ENCODE results near the gene WDR55. TPM values are rescaled to one million over a fixed set of nuclear protein-coding genes. Genes with fewer than 3 reads are reported as not detected.

WDR55 gene
- total RNA-seq, 1 donor from 2014 or later: 28.8 TPM

DNA sequence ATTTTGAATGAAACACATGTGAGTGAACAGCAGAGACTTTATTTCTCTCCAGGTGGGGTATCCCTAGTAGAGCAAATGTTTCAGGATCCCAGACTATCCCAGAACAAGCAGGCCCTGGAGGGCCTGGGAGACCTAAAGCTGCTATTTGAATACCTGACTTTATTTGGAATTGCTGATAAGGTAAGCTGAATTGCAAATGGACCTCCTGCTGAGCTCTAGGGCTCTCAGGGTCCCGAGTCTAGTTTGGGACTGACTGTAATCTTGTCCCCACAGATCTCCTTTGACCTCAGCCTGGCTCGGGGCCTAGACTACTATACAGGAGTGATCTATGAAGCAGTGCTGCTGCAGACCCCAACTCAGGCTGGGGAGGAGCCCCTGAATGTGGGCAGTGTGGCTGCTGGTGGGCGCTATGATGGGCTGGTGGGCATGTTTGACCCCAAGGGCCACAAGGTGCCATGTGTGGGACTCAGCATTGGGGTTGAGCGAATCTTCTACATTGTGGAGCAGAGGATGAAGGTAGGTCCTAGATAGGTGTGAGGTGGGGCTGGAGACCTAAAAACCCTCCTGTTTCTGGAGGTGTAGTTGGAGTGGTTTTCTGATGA, 32.3 kb downstream of the WDR55 start:
- Histone ChIP-seq H2AFZ (ENCODE audit: low read depth, low read length) (no peak overlapping the region), H3K79me2 (ENCODE audit: insufficient read depth, low read length) (peaks cover 59% of the 10 kb centered on the region), H3K27ac (ENCODE audit: low read depth, low read length) (no peak overlapping the region), H3K27me3 (ENCODE audit: insufficient read depth, low read length) (no peaks in the 10 kb centered on the region), H3K4me1 (ENCODE audit: insufficient read depth, low read length) (peaks cover 14% of the 10 kb centered on the region), H3K4me3 (ENCODE audit: insufficient read depth, low read depth, low read length) (no peak overlapping the region), H3K36me3 (ENCODE audit: insufficient read depth, low read length) (peaks cover 54% of the 10 kb centered on the region), H3K9ac (ENCODE audit: low read length) (no peak overlapping the region), H3K9me3 (ENCODE audit: insufficient read depth, low read depth, low read length) (no peaks in the 10 kb centered on the region), H3K4me2 (ENCODE audit: low read length) (no peak overlapping the region), H4K20me1 (ENCODE audit: insufficient read depth, low read length) (peaks cover 35% of the 10 kb centered on the region)
- no peak for FAIRE-seq
- Mint-ChIP-seq H3K27me3 (ENCODE audit: low read depth, unreplicated experiment) (no peaks in the 10 kb centered on the region), H3K4me1 (ENCODE audit: low read depth, unreplicated experiment) (peaks cover 26% of the 10 kb centered on the region), H3K27ac (ENCODE audit: unreplicated experiment) (no peak overlapping the region), H3K4me3 (ENCODE audit: unreplicated experiment) (no peak overlapping the region), H3K9me3 (ENCODE audit: unreplicated experiment) (peaks cover 2% of the 10 kb centered on the region), H3K36me3 (ENCODE audit: low read depth, unreplicated experiment) (peaks cover 24% of the 10 kb centered on the region)
- TF ChIP-seq EZH2 (IDR thresholded peaks at IDR 0.05; ENCODE audit: insufficient read depth, low read length) (no peak), CTCF (IDR thresholded peaks at IDR 0.05; ENCODE audit: insufficient read depth, low read depth, low read length) (no peak)
- no peak for DNase-seq (ENCODE audit: low read depth)

GRCh38 chr5:140700177-140701144, 35.8 kb downstream of the WDR55 start, which contains the start of gene ZMAT2:
Gene ZMAT2 (plus strand): TSS chr5:140700447. CDS start chr5:140700461, 14 bp downstream.
- no peaks in the 10 kb centered on the region for H3K9me3 ChIP-seq (ENCODE audit: insufficient read depth, low read depth, low read length)
- H3K27ac ChIP-seq (ENCODE audit: low read depth, low read length): peak within 1 kb of the TSS; percentile 70
- TF ChIP-seq EZH2 (IDR thresholded peaks at IDR 0.05; ENCODE audit: insufficient read depth, low read length) (no peak), CTCF (IDR thresholded peaks at IDR 0.05; ENCODE audit: insufficient read depth, low read depth, low read length) (no peak)
- H2AFZ ChIP-seq (ENCODE audit: low read depth, low read length): peak within 1 kb of the TSS; percentile 74
- Mint-ChIP-seq H3K27ac (ENCODE audit: unreplicated experiment) (peak within 1 kb of the TSS; percentile 93), H3K27me3 (ENCODE audit: low read depth, unreplicated experiment) (no peaks in the 10 kb centered on the region), H3K36me3 (ENCODE audit: low read depth, unreplicated experiment) (peaks cover 32% of the 10 kb centered on the region), H3K4me1 (ENCODE audit: low read depth, unreplicated experiment) (peaks cover 20% of the 10 kb centered on the region), H3K9me3 (ENCODE audit: unreplicated experiment) (peaks cover 2% of the 10 kb centered on the region), H3K4me3 (ENCODE audit: unreplicated experiment) (peak within 1 kb of the TSS; percentile 100)
- H3K79me2 ChIP-seq (ENCODE audit: insufficient read depth, low read length): peaks cover 35% of the 10 kb centered on the region
- H3K36me3 ChIP-seq (ENCODE audit: insufficient read depth, low read length): peaks cover 65% of the 10 kb centered on the region
- H4K20me1 ChIP-seq (ENCODE audit: insufficient read depth, low read length): peaks cover 25% of the 10 kb centered on the region
- H3K27me3 ChIP-seq (ENCODE audit: insufficient read depth, low read length): no peaks in the 10 kb centered on the region
- peak within 1 kb of the TSS; percentile 91 for H3K9ac ChIP-seq (ENCODE audit: low read length)
- H3K4me1 ChIP-seq (ENCODE audit: insufficient read depth, low read length): peaks cover 9% of the 10 kb centered on the region
- DNase-seq (ENCODE audit: low read depth) (peak; percentile 99), FAIRE-seq (peak; percentile 98)
- peak within 1 kb of the TSS; percentile 92 for H3K4me3 ChIP-seq (ENCODE audit: insufficient read depth, low read depth, low read length)
- peak within 1 kb of the TSS; percentile 95 for H3K4me2 ChIP-seq (ENCODE audit: low read length)

Measured in astrocyte (in vitro differentiated cells and primary cell).